CD14-positive monocyte (primary cell): ENCODE results near the gene CLDND1. TPM values are rescaled to one million over a fixed set of nuclear protein-coding genes. Genes with fewer than 3 reads are reported as not detected.

ENCODE experiments used
- DNase-seq, 3 donors: peaks; one replicate each; pipeline ENCODE4 v3.0.0-alpha.2; 2011 to 2022
- H2AFZ ChIP-seq: 2 replicates; pipeline ENCODE4 v1.6.0; 2012; ENCODE audit warnings: mild to moderate bottlenecking, low read depth, low read length, inconsistent platforms; ENCODE audit not compliant: insufficient read depth, poor library complexity, severe bottlenecking
- H3K27ac ChIP-seq, 2 donors: 1 replicate in 1 of 2; 2 replicates in 1 of 2; pipeline ENCODE4 v1.5.1; 2012 to 2013; ENCODE audit warnings: low read length in 2 of 2, control low read depth in 1 of 2, inconsistent platforms in 1 of 2, low read depth in 1 of 2, mild to moderate bottlenecking in 1 of 2
- H3K27me3 ChIP-seq, 2 donors: one replicate each; pipeline versions ENCODE4 v1.6.0 to v1.6.1; 2011 to 2013; ENCODE audit warnings: low read length in 2 of 2; ENCODE audit not compliant: control insufficient read depth in 2 of 2, insufficient read depth in 2 of 2
- H3K36me3 ChIP-seq, 2 donors: replicated peaks in 1 of 2; 1 replicate in 1 of 2; 2 replicates in 1 of 2; pipeline versions ENCODE4 v1.5.1 to v1.6.1; 2012 to 2013; ENCODE audit warnings: low read length in 2 of 2, control low read depth in 1 of 2, inconsistent platforms in 1 of 2, mild to moderate bottlenecking in 1 of 2; ENCODE audit not compliant: insufficient read depth in 2 of 2, control insufficient read depth in 1 of 2
- H3K4me1 ChIP-seq, 2 donors: 1 replicate in 1 of 2; 2 replicates in 1 of 2; pipeline versions ENCODE4 v1.5.1 to v1.6.1; 2012 to 2013; ENCODE audit warnings: low read length in 2 of 2, control low read depth in 1 of 2, inconsistent platforms in 1 of 2, mild to moderate bottlenecking in 1 of 2, moderate library complexity in 1 of 2; ENCODE audit not compliant: insufficient read depth in 2 of 2, control insufficient read depth in 1 of 2
- H3K4me2 ChIP-seq: replicated peaks from 2 replicates; pipeline ENCODE3; 2012; ENCODE audit warnings: low read length, moderate library complexity, mild to moderate bottlenecking; ENCODE audit not compliant: poor library complexity, severe bottlenecking; ENCODE audit errors: extremely low read depth
- H3K4me3 ChIP-seq, 3 experiments: fragments of 200-600 bp in 1 of 3; sonication (generic) in 1 of 3; replicated peaks in 1 of 3; 1 replicate in 2 of 3; 2 replicates in 1 of 3; pipeline ENCODE4 v1.5.1; 2011 to 2013; ENCODE audit warnings: low read length in 3 of 3, mild to moderate bottlenecking in 3 of 3, control low read depth in 2 of 3, low read depth in 2 of 3, inconsistent platforms in 1 of 3, moderate library complexity in 1 of 3
- H3K79me2 ChIP-seq: 2 replicates; pipeline ENCODE4 v1.6.0; 2012; ENCODE audit warnings: mild to moderate bottlenecking, control low read depth, inconsistent platforms, low read length, moderate library complexity; ENCODE audit not compliant: insufficient read depth
- H3K9ac ChIP-seq: 2 replicates; pipeline ENCODE4 v1.6.0; 2017; ENCODE audit warnings: low read length, mild to moderate bottlenecking; ENCODE audit not compliant: insufficient read depth, poor library complexity, severe bottlenecking
- H3K9me3 ChIP-seq, 2 donors: replicated peaks in 1 of 2; 1 replicate in 1 of 2; 2 replicates in 1 of 2; pipeline versions ENCODE4 v1.5.1 to v1.6.1; 2012 to 2013; ENCODE audit warnings: low read length in 2 of 2, control low read depth in 1 of 2; ENCODE audit not compliant: control insufficient read depth in 1 of 2, insufficient read depth in 1 of 2
- H4K20me1 ChIP-seq: 2 replicates; pipeline ENCODE4 v1.6.0; 2012; ENCODE audit warnings: mild to moderate bottlenecking, low read length, control low read depth, moderate library complexity; ENCODE audit not compliant: insufficient read depth
- H3K27ac Mint-ChIP-seq, 7 donors: one replicate each; pipeline ENCODE4 v1.8.0; 2020; ENCODE audit warnings: mild to moderate bottlenecking in 7 of 7, mixed read lengths in 7 of 7, moderate library complexity in 6 of 7, inconsistent platforms in 2 of 7
- H3K27me3 Mint-ChIP-seq, 3 donors: one replicate each; pipeline ENCODE4 v1.8.0; 2021 to 2022; ENCODE audit warnings: low read depth in 3 of 3, mild to moderate bottlenecking in 3 of 3, mixed read lengths in 3 of 3, moderate library complexity in 3 of 3, inconsistent platforms in 1 of 3
- H3K36me3 Mint-ChIP-seq, 2 donors: one replicate each; pipeline ENCODE4 v1.8.0; 2020; ENCODE audit warnings: mixed read lengths in 2 of 2, inconsistent platforms in 1 of 2, mild to moderate bottlenecking in 1 of 2
- H3K4me1 Mint-ChIP-seq: one replicate; pipeline ENCODE4 v1.8.0; 2020; ENCODE audit warnings: mild to moderate bottlenecking, mixed read lengths
- H3K4me3 Mint-ChIP-seq, 2 donors: one replicate each; pipeline ENCODE4 v1.8.0; 2020; ENCODE audit warnings: mild to moderate bottlenecking in 2 of 2, mixed read lengths in 2 of 2, moderate library complexity in 1 of 2
- H3K9me3 Mint-ChIP-seq, 7 donors: one replicate each; pipeline ENCODE4 v1.8.0; 2020 to 2022; ENCODE audit warnings: mixed read lengths in 7 of 7, mild to moderate bottlenecking in 6 of 7, moderate library complexity in 6 of 7, inconsistent platforms in 2 of 7
- WGBS: methylation state at CpG from one replicate; pipeline ENCODE4 v1.1.5; 2013; ENCODE audit warnings: missing lambda C conversion rate; ENCODE audit not compliant: insufficient coverage; 5-methylcytosine and 5-hydroxymethylcytosine counted together
- intact Hi-C, 2 donors: fragments of 100-400 bp; cut with micrococcal nuclease; formaldehyde crosslinking; loops; one replicate each; pipeline versions ENCODE4 v1.15.0 to v1.15.1; 2023
- polyA plus RNA-seq, 3 donors: library from polyadenylated mRNA; depleted of rRNA in 1 of 3; unstranded in 2 of 3; stranded (reverse) in 1 of 3; fragments of 300-500 nt in 2 of 3; fragments of >200 nt in 1 of 3; fragmentation: Illumina TruSeq in 2 of 3; gene quantifications; 1 replicate in 2 of 3; 2 replicates in 1 of 3; pipeline ENCODE4 v1.2.3, GENCODE V29; 2012 to 2021
- TF ChIP-seq, protein P1 (sequence below): fragments of 200-600 bp; IDR thresholded peaks from one replicate; pipeline ENCODE4 v1.8.0; 2022; ENCODE audit warnings: antibody characterized with exemption, mild to moderate bottlenecking

Gene CLDND1
- polyA plus RNA-seq, 3 donors = 65.3 to 91.8 (median 76.0) TPM

DNA sequence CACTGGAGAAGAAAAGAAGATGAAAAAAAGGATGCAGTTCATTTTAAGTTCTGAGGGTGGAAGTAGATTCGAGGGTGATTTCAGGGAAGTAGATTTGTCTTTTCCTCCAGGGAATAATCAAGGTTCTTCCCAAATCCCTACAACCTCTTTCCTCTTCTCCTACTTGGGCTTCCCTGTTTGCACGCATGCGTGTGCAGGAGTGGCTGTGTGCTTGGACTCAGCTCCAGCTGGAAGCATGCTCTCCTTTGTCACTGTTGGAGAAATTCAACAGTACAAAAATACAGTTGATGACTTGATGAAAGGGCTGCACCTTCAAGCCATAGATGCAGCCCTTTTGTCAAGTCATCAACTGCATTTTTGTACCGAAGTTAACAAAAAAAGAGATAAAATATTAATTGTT lies 21.4 kb downstream of the CLDND1 start:
- H3K27me3 ChIP-seq = no peaks in the 10 kb centered on the region
- no peak overlapping the region for H3K4me2 ChIP-seq
- H3K36me3 ChIP-seq = no peaks in the 10 kb centered on the region
- Mint-ChIP-seq H3K4me3 (no peak overlapping the region), H3K27ac (peak overlapping the region in 1 of 7 donors; percentile 51), H3K4me1 (no peaks in the 10 kb centered on the region), H3K9me3 (peaks cover 0 to 4% (median 0%) of the 10 kb centered on the region in 7 donors), H3K27me3 (peaks cover 0 to 4% (median 1%) of the 10 kb centered on the region in 3 donors), H3K36me3 (peaks cover 0 to 3% of the 10 kb centered on the region in 2 donors)
- no peaks in the 10 kb centered on the region for H4K20me1 ChIP-seq
- no peak overlapping the region for H2AFZ ChIP-seq
- H3K9ac ChIP-seq = no peak overlapping the region
- no peaks in the 10 kb centered on the region for H3K4me1 ChIP-seq
- no peaks in the 10 kb centered on the region for H3K79me2 ChIP-seq
- H3K4me3 ChIP-seq = no peak overlapping the region
- WGBS = no CpG with 5 or more reads among the region's 4 CpGs
- DNase-seq = no peak
- no peak overlapping the region for H3K27ac ChIP-seq
- intact Hi-C loops = no loop called here
- H3K9me3 ChIP-seq = no peaks in the 10 kb centered on the region
- TF ChIP-seq, protein P1, sequence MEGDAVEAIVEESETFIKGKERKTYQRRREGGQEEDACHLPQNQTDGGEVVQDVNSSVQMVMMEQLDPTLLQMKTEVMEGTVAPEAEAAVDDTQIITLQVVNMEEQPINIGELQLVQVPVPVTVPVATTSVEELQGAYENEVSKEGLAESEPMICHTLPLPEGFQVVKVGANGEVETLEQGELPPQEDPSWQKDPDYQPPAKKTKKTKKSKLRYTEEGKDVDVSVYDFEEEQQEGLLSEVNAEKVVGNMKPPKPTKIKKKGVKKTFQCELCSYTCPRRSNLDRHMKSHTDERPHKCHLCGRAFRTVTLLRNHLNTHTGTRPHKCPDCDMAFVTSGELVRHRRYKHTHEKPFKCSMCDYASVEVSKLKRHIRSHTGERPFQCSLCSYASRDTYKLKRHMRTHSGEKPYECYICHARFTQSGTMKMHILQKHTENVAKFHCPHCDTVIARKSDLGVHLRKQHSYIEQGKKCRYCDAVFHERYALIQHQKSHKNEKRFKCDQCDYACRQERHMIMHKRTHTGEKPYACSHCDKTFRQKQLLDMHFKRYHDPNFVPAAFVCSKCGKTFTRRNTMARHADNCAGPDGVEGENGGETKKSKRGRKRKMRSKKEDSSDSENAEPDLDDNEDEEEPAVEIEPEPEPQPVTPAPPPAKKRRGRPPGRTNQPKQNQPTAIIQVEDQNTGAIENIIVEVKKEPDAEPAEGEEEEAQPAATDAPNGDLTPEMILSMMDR = no peak

DNA sequence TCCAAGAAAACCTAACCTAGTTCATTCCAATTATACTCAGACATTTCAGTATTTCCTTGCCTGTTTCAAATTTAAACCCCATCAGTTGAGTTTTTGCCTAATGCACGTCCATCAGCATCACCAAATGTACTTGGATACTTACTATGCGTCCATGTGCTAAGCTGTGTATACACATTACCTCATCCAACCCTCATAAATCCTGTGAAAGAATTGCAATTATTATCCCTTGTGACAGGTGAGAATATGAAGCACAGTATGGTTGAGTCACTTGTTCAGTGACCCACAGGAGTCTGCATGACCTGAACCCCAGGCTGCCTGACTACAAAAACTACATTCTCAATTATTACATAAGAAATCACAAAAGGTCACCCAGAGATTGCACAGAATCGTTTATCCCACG lies 22.7 kb downstream of the CLDND1 start:
- TF ChIP-seq, protein P1 = no peak

More for the DNA sequence above, 22.7 kb downstream of the CLDND1 start:
- H3K9me3 Mint-ChIP-seq = peaks cover 0 to 1% (median 0%) of the 10 kb centered on the region in 7 donors
- no peaks in the 10 kb centered on the region for H3K36me3 Mint-ChIP-seq
- peak overlapping the region in 1 of 7 donors; percentile 20 for H3K27ac Mint-ChIP-seq
- Histone ChIP-seq H3K27ac (no peak overlapping the region), H3K4me3 (no peak overlapping the region), H3K36me3 (no peaks in the 10 kb centered on the region), H3K4me1 (no peaks in the 10 kb centered on the region), H3K9ac (no peak overlapping the region), H3K79me2 (no peaks in the 10 kb centered on the region), H3K9me3 (no peaks in the 10 kb centered on the region), H4K20me1 (no peaks in the 10 kb centered on the region), H3K27me3 (no peaks in the 10 kb centered on the region), H3K4me2 (no peak overlapping the region), H2AFZ (no peak overlapping the region)
- H3K27me3 Mint-ChIP-seq = peaks cover 0 to 4% (median 1%) of the 10 kb centered on the region in 3 donors
- intact Hi-C loops = no loop called here
- no CpG with 5 or more reads among the region's 4 CpGs for WGBS
- H3K4me3 Mint-ChIP-seq = no peak overlapping the region
- no peaks in the 10 kb centered on the region for H3K4me1 Mint-ChIP-seq
- DNase-seq = no peak
